ENCODE results near the gene YIPF1. TPM values are rescaled to one million over a fixed set of nuclear protein-coding genes. Genes with fewer than 3 reads are reported as not detected.

YIPF1 gene
- total RNA-seq, 4 donors from 2014 or later, result 16.8 to 21.4 (median 19.7) TPM

DNA sequence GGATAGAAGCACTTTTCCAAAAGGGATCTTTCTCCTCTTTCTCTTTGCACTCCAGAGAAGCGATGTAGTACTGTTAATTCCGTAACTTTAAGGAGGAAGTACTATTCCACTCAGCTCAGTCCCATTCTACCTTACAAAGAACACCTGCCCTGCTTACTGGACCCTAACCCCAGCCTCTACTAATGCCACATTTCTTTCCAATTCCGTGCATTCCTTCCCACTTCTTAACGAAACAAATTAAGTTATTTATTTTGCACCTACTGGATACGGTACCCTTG is 52.0 kb downstream of the YIPF1 start:
- H3K4me3 ChIP-seq, result peak overlapping the region; percentile 66 to 98 (median 90)
- peak overlapping the region; percentile 86 to 98 (median 95) for H3K27ac ChIP-seq (replicated peaks in 1 of 4)
- no peaks in the 10 kb centered on the region for H3K36me3 ChIP-seq
- no peak for TF ChIP-seq EP300 (IDR thresholded peaks at IDR 0.05)
- TF ChIP-seq POLR2AphosphoS5 (IDR thresholded peaks at IDR 0.05), result no peak
- TF ChIP-seq, protein P1, sequence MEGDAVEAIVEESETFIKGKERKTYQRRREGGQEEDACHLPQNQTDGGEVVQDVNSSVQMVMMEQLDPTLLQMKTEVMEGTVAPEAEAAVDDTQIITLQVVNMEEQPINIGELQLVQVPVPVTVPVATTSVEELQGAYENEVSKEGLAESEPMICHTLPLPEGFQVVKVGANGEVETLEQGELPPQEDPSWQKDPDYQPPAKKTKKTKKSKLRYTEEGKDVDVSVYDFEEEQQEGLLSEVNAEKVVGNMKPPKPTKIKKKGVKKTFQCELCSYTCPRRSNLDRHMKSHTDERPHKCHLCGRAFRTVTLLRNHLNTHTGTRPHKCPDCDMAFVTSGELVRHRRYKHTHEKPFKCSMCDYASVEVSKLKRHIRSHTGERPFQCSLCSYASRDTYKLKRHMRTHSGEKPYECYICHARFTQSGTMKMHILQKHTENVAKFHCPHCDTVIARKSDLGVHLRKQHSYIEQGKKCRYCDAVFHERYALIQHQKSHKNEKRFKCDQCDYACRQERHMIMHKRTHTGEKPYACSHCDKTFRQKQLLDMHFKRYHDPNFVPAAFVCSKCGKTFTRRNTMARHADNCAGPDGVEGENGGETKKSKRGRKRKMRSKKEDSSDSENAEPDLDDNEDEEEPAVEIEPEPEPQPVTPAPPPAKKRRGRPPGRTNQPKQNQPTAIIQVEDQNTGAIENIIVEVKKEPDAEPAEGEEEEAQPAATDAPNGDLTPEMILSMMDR (IDR thresholded peaks at IDR 0.05), result no peak
- TF ChIP-seq POLR2A (IDR thresholded peaks at IDR 0.05; ENCODE audit: low read depth), result no peak
- no peaks in the 10 kb centered on the region for H3K27me3 ChIP-seq
- H3K4me1 ChIP-seq, result peaks cover 8 to 17% (median 12%) of the 10 kb centered on the region in 4 donors
- no peak for DNase-seq (ENCODE audit: extremely low spot score)
- intact Hi-C loops (cut with DNase I), result no loop called here
- H3K9me3 ChIP-seq, result peaks cover 0 to 12% (median 5%) of the 10 kb centered on the region in 4 donors
- under 1% methylated on average over 5 of the region's 5 CpGs for WGBS

DNA sequence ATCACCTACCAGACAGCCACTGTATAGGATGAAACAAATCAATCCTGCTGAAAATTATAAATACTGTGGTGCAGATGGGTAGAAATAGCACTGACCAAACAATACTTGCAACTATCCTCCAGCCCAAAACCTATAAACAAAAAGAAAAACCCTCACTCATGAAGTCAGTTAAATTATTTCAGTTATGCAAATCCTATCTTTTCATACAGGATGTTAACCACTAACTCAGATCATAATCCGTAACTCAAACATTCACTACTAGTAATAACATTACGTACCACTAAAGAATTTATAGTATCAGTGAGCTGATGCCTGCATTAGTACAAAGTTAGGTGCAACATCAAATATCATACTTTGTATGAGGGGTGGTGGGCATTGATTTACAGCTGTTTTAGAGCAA is 54.1 kb downstream of the YIPF1 start:
- 84% methylated on average over 2 of the region's 2 CpGs for WGBS
- Histone ChIP-seq H3K27ac (replicated peaks in 1 of 4) (no peak overlapping the region), H3K36me3 (peaks cover 0 to 11% (median 0%) of the 10 kb centered on the region in 4 donors), H3K4me1 (peaks cover 8 to 17% (median 12%) of the 10 kb centered on the region in 4 donors), H3K4me3 (no peak overlapping the region), H3K9me3 (no peaks in the 10 kb centered on the region), H3K27me3 (no peaks in the 10 kb centered on the region)
- intact Hi-C loops (cut with DNase I), result no loop called here
- no peak for DNase-seq (ENCODE audit: extremely low spot score)
- TF ChIP-seq POLR2AphosphoS5 (IDR thresholded peaks at IDR 0.05), result no peak
- TF ChIP-seq POLR2A (IDR thresholded peaks at IDR 0.05; ENCODE audit: low read depth), result no peak

DNA sequence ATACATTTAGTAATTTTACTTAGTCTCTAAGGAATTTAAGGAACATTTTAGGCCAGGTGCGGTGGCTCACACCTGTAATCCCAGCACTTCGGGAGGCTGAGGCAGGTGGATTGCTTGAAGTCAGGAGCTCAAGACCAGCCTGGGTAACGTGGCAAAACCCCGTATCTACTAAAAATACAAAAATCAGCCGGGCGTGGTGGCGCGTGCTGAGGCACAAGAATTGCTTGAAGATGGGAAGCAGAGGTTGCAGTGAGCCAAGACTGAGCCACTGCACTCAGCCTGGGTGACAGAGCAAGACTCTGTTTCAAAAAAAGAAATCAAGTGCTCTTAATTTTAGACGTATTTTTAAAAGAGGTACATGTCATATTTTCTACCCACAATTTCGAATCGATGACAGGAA is 54.8 kb downstream of the YIPF1 start:
- H3K4me1 ChIP-seq, result peaks cover 8 to 17% (median 12%) of the 10 kb centered on the region in 4 donors
- intact Hi-C loops (cut with DNase I), result no loop called here
- TF ChIP-seq, protein P1 (IDR thresholded peaks at IDR 0.05), result no peak
- TF ChIP-seq POLR2AphosphoS5 (IDR thresholded peaks at IDR 0.05) (no peak), EP300 (IDR thresholded peaks at IDR 0.05) (no peak), POLR2A (IDR thresholded peaks at IDR 0.05; ENCODE audit: low read depth) (no peak)
- no peak overlapping the region for H3K4me3 ChIP-seq
- DNase-seq (ENCODE audit: extremely low spot score), result no peak
- H3K36me3 ChIP-seq, result peaks cover 0 to 17% (median 0%) of the 10 kb centered on the region in 4 donors
- H3K27ac ChIP-seq (replicated peaks in 1 of 4), result no peak overlapping the region
- WGBS, result 95% methylated on average over 11 of the region's 11 CpGs
- no peaks in the 10 kb centered on the region for H3K27me3 ChIP-seq
- no peaks in the 10 kb centered on the region for H3K9me3 ChIP-seq

DNA sequence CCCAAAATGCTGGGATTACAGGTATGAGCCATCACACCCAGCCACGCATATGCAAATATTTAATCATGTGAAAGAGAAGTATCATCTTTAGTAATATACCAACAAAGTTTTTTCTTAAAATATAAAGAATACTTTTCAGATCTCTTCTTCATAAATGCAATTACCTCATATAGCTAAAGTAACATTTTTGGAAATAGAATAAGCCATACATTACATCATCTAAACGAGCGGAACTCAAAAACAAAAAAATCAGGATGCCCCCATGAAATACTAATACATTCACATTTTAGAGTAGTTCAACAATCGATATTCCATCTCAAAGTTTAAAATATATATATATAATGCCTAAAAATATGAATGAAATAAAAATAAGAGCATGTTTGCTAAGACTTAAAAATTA is 56.2 kb downstream of the YIPF1 start:
- H3K27ac ChIP-seq (replicated peaks in 1 of 4), result no peak overlapping the region
- H3K4me1 ChIP-seq, result peaks cover 8 to 15% (median 10%) of the 10 kb centered on the region in 4 donors
- peaks cover 0 to 17% (median 0%) of the 10 kb centered on the region in 4 donors for H3K36me3 ChIP-seq
- H3K4me3 ChIP-seq, result no peak overlapping the region
- no peak for DNase-seq (ENCODE audit: extremely low spot score)
- intact Hi-C loops (cut with DNase I), result no loop called here
- no peaks in the 10 kb centered on the region for H3K27me3 ChIP-seq
- 95% methylated on average over 4 of the region's 4 CpGs for WGBS
- H3K9me3 ChIP-seq, result no peaks in the 10 kb centered on the region
- TF ChIP-seq, protein P1 (IDR thresholded peaks at IDR 0.05), result no peak

DNA sequence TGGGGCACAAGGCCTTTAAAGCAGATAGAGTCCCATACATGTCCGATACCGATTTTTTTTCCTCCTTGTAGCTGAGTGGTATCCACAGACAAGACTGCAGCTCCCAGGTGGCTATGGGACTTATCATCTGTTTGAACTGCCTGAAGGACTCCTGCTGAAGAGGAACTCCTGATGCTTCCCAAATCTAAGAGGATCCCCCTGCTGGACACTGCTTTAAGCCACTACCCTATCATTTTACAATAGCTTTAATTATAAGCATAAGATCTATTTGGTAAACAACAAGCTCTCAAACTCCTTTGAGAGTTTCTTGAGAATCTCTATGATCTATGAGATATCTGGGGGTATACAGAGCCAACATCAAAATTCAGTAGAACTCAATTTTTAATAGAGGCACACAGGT is 63.2 kb downstream of the YIPF1 start:
- TF ChIP-seq POLR2A (IDR thresholded peaks at IDR 0.05; ENCODE audit: low read depth) (no peak), POLR2AphosphoS5 (IDR thresholded peaks at IDR 0.05) (no peak), EP300 (IDR thresholded peaks at IDR 0.05) (no peak)
- TF ChIP-seq, protein P1 (IDR thresholded peaks at IDR 0.05), result no peak
- intact Hi-C loops (cut with DNase I), result no loop called here
- H3K36me3 ChIP-seq, result peaks cover 5 to 60% (median 33%) of the 10 kb centered on the region in 4 donors
- WGBS, result 86% methylated on average over 2 of the region's 2 CpGs
- no peaks in the 10 kb centered on the region for H3K9me3 ChIP-seq
- H3K27ac ChIP-seq (replicated peaks in 1 of 4), result no peak overlapping the region
- H3K27me3 ChIP-seq, result no peaks in the 10 kb centered on the region
- H3K4me1 ChIP-seq, result no peaks in the 10 kb centered on the region
- DNase-seq (ENCODE audit: extremely low spot score), result no peak
- H3K4me3 ChIP-seq, result no peak overlapping the region
